Measurements from ENCODE around the gene ECE1. TPM values are rescaled to one million over a fixed set of nuclear protein-coding genes. Genes with fewer than 3 reads are reported as not detected.

Gene ECE1
- total and polyA plus RNA-seq, 2 donors (not counting 3 experiments of a cell fraction or from before 2014, with no cell fraction given): 437 to 562 TPM

- dilution Hi-C loops (cut with MboI; ENCODE audit: extremely low pct_ligation_motif_present, low sequenced_read_pairs) (no loop called here), intact Hi-C loops (cut with micrococcal nuclease) (no loop called here)
- TF ChIP-seq, protein P1, sequence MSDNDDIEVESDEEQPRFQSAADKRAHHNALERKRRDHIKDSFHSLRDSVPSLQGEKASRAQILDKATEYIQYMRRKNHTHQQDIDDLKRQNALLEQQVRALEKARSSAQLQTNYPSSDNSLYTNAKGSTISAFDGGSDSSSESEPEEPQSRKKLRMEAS (IDR thresholded peaks at IDR 0.05; ENCODE audit: insufficient read depth, insufficient read length): no peak
- TF ChIP-seq, protein P2, sequence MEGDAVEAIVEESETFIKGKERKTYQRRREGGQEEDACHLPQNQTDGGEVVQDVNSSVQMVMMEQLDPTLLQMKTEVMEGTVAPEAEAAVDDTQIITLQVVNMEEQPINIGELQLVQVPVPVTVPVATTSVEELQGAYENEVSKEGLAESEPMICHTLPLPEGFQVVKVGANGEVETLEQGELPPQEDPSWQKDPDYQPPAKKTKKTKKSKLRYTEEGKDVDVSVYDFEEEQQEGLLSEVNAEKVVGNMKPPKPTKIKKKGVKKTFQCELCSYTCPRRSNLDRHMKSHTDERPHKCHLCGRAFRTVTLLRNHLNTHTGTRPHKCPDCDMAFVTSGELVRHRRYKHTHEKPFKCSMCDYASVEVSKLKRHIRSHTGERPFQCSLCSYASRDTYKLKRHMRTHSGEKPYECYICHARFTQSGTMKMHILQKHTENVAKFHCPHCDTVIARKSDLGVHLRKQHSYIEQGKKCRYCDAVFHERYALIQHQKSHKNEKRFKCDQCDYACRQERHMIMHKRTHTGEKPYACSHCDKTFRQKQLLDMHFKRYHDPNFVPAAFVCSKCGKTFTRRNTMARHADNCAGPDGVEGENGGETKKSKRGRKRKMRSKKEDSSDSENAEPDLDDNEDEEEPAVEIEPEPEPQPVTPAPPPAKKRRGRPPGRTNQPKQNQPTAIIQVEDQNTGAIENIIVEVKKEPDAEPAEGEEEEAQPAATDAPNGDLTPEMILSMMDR (IDR thresholded peaks at IDR 0.05; ENCODE audit: extremely low read depth in 1 of 2, insufficient read depth in 1 of 2, low read depth in 1 of 2, low read length in 2 of 2): no peak
- TF ChIP-seq GATA2 (IDR thresholded peaks at IDR 0.05; ENCODE audit: insufficient read depth, insufficient read length, low read depth, low read length): no peak
- H3K4me1 ChIP-seq (ENCODE audit: control insufficient read depth, extremely low read depth, insufficient read depth, low read length): peaks cover 6% of the 10 kb centered on the region
- peaks cover 30 to 61% of the 10 kb centered on the region in 2 experiments for H3K36me3 ChIP-seq (ENCODE audit: control insufficient read depth in 2 of 2, extremely low read depth in 1 of 2, insufficient read depth in 2 of 2, low read length in 2 of 2)
- POLR2A ChIA-PET: no interaction called here
- H3K9me1 ChIP-seq (replicated peaks; ENCODE audit: control insufficient read depth, extremely low read depth, insufficient read depth, low read length): no peaks in the 10 kb centered on the region
- H2AFZ ChIP-seq (ENCODE audit: low read depth, low read length): no peak overlapping the region
- no peak overlapping the region for H3K4me3 ChIP-seq (replicated peaks in 1 of 3; ENCODE audit: insufficient read depth in 1 of 3, low read depth in 1 of 3, low read length in 3 of 3)
- BruUV-seq (replicated peaks): no TSS peak
- CTCF ChIA-PET: interaction anchor here (1.5 to 3.8 kb wide), 3 partner anchors 30 to 143 kb away, joined by 5 to 18 read pairs (median 8); no protein-coding TSS in a partner anchor
- H3K9me3 ChIP-seq (replicated peaks; ENCODE audit: control insufficient read depth, insufficient read depth, low read length): no peaks in the 10 kb centered on the region
- no peaks in the 10 kb centered on the region for H4K20me1 ChIP-seq (replicated peaks; ENCODE audit: control insufficient read depth, extremely low read depth, insufficient read depth, low read length)
- H3K27me3 ChIP-seq (ENCODE audit: control insufficient read depth in 2 of 2, insufficient read depth in 2 of 2, low read length in 2 of 2): no peaks in the 10 kb centered on the region
- H3K79me2 ChIP-seq (ENCODE audit: control insufficient read depth, insufficient read depth, low read length): no peaks in the 10 kb centered on the region
- no peak overlapping the region for H3K9ac ChIP-seq (replicated peaks; ENCODE audit: extremely low read depth, insufficient read depth, low read length)
- H3K27ac ChIP-seq (ENCODE audit: insufficient read depth, low read depth, low read length): no peak overlapping the region
- FAIRE-seq (no peak), DNase-seq (ENCODE audit: low read depth, low spot score) (no peak)
- H3K4me2 ChIP-seq (ENCODE audit: insufficient read depth, low read length): no peak overlapping the region
Measured at GRCh38 chr1:21225065-21225464, 65.2 kb downstream of the ECE1 start.

DNA sequence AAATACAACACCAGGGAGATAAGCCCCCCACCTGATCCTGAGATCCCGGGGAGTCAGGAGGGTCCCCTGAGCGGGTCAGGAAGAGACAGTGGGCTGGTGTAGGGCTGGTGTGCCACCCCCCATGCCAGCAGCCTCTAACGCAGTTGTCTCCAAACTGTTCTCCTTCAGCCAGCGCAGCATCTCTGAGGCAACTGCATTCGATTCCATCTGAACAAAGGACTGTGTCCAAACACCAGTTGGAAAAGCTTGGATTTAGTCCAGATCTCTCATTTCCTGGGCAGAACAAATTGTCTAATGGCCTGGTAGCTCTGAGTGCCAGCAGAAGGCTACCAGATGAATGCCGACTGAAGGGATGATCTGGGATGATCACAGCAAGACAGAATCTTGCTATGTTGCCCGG lies 69.4 kb downstream of the ECE1 start:
- H3K9me3 ChIP-seq (replicated peaks; ENCODE audit: control insufficient read depth, insufficient read depth, low read length): no peaks in the 10 kb centered on the region
- ChIA-PET CTCF (interaction anchor here (0.9 to 1.1 kb wide), 2 partner anchors 59 to 148 kb away, joined by 3 to 5 read pairs; no protein-coding TSS in a partner anchor), POLR2A (no interaction called here)
- H3K9me1 ChIP-seq (replicated peaks; ENCODE audit: control insufficient read depth, extremely low read depth, insufficient read depth, low read length): no peaks in the 10 kb centered on the region
- dilution Hi-C loops (cut with MboI; ENCODE audit: extremely low pct_ligation_motif_present, low sequenced_read_pairs) (no loop called here), intact Hi-C loops (cut with micrococcal nuclease) (no loop called here)
- H3K79me2 ChIP-seq (ENCODE audit: control insufficient read depth, insufficient read depth, low read length): no peaks in the 10 kb centered on the region
- no peak overlapping the region for H3K4me2 ChIP-seq (ENCODE audit: insufficient read depth, low read length)
- H3K36me3 ChIP-seq (ENCODE audit: control insufficient read depth in 2 of 2, extremely low read depth in 1 of 2, insufficient read depth in 2 of 2, low read length in 2 of 2): peaks cover 23 to 55% of the 10 kb centered on the region in 2 experiments
- no peak overlapping the region for H2AFZ ChIP-seq (ENCODE audit: low read depth, low read length)
- peak; percentile 60 for DNase-seq (ENCODE audit: low read depth, low spot score)
- H3K9ac ChIP-seq (replicated peaks; ENCODE audit: extremely low read depth, insufficient read depth, low read length): no peak overlapping the region
- BruUV-seq (replicated peaks): no TSS peak
- TF ChIP-seq POLR2AphosphoS5 (IDR thresholded peaks at IDR 0.05; ENCODE audit: insufficient read depth, low read depth, low read length) (no peak), POLR2A (IDR thresholded peaks at IDR 0.05; ENCODE audit: low read depth, low read length) (no peak), FOS (IDR thresholded peaks at IDR 0.05; ENCODE audit: borderline replicate concordance, insufficient read depth, low read length) (no peak), EZH2 (IDR thresholded peaks at IDR 0.05; ENCODE audit: borderline replicate concordance, low read depth, low read length, severe bottlenecking) (no peak), GATA2 (IDR thresholded peaks at IDR 0.05; ENCODE audit: insufficient read depth, insufficient read length, low read depth, low read length) (no peak), MYC (IDR thresholded peaks at IDR 0.05; ENCODE audit: low read depth, low read length) (no peak), JUN (IDR thresholded peaks at IDR 0.05; ENCODE audit: borderline replicate concordance, insufficient read depth, insufficient read length, low read depth) (no peak)
- TF ChIP-seq, protein P1 (IDR thresholded peaks at IDR 0.05; ENCODE audit: insufficient read depth, insufficient read length): no peak
- TF ChIP-seq, protein P2 (IDR thresholded peaks at IDR 0.05; ENCODE audit: extremely low read depth in 1 of 2, insufficient read depth in 1 of 2, low read depth in 1 of 2, low read length in 2 of 2): no peak
- peak; percentile 69 for FAIRE-seq
- no peaks in the 10 kb centered on the region for H4K20me1 ChIP-seq (replicated peaks; ENCODE audit: control insufficient read depth, extremely low read depth, insufficient read depth, low read length)
- no peak overlapping the region for H3K27ac ChIP-seq (ENCODE audit: insufficient read depth, low read depth, low read length)
- no peaks in the 10 kb centered on the region for H3K27me3 ChIP-seq (ENCODE audit: control insufficient read depth in 2 of 2, insufficient read depth in 2 of 2, low read length in 2 of 2)
- H3K4me1 ChIP-seq (ENCODE audit: control insufficient read depth, extremely low read depth, insufficient read depth, low read length): peaks cover 6% of the 10 kb centered on the region
- H3K4me3 ChIP-seq (replicated peaks in 1 of 3; ENCODE audit: insufficient read depth in 1 of 3, low read depth in 1 of 3, low read length in 3 of 3): no peak overlapping the region
